Right kidney (tissue), 1 donor: ENCODE data around the gene CDH23.
A peak's percentile ranks its signal among the peaks of the same experiment; 100 is the strongest.

ENCODE experiments used
- DNase-seq: peaks from one replicate; pipeline ENCODE4 v3.0.0-alpha.2; 2016

CDH23 gene

GRCh38 chr10:71727738-71728737 is 331.3 kb downstream of the CDH23 start:
- no peak for DNase-seq

- peak; percentile 42 for DNase-seq
Measured at GRCh38 chr10:71729161-71729636, 332.5 kb downstream of the CDH23 start.

GRCh38 chr10:71731791-71732190 is 335.1 kb downstream of the CDH23 start:
- no peak for DNase-seq

GRCh38 chr10:71734797-71735196 is 338.1 kb downstream of the CDH23 start:
- no peak for DNase-seq

GRCh38 chr10:71735709-71736569 is 339.2 kb downstream of the CDH23 start:
- no peak for DNase-seq

- no peak for DNase-seq
Measured at GRCh38 chr10:71736570-71736952, 339.8 kb downstream of the CDH23 start.

- no peak for DNase-seq
Measured at GRCh38 chr10:71737001-71737833, 340.5 kb downstream of the CDH23 start.

GRCh38 chr10:71737834-71738197 is 341.1 kb downstream of the CDH23 start:
- no peak for DNase-seq

GRCh38 chr10:71739358-71739900 is 342.7 kb downstream of the CDH23 start:
- DNase-seq, result no peak

GRCh38 chr10:71740069-71740653 is 343.4 kb downstream of the CDH23 start:
- DNase-seq, result no peak

GRCh38 chr10:71741029-71741428 is 344.3 kb downstream of the CDH23 start:
- no peak for DNase-seq

GRCh38 chr10:71741671-71742070 is 345.0 kb downstream of the CDH23 start:
- DNase-seq, result no peak

- DNase-seq, result no peak
Measured at GRCh38 chr10:71742301-71743088, 345.8 kb downstream of the CDH23 start.

- no peak for DNase-seq
Measured at GRCh38 chr10:71743089-71743838, 346.5 kb downstream of the CDH23 start.

- DNase-seq, result no peak
Measured at GRCh38 chr10:71743866-71744265, 347.1 kb downstream of the CDH23 start.

- no peak for DNase-seq
Measured at GRCh38 chr10:71744897-71745663, 348.4 kb downstream of the CDH23 start.

- no peak for DNase-seq
Measured at GRCh38 chr10:71745664-71746250, 349.0 kb downstream of the CDH23 start.

GRCh38 chr10:71746344-71747037 is 349.8 kb downstream of the CDH23 start:
- DNase-seq, result no peak
